Motor neuron (in vitro differentiated cells): ENCODE data around the gene DGKG. TPM values are rescaled to one million over a fixed set of nuclear protein-coding genes. Genes with fewer than 3 reads are reported as not detected.

Experiments used
- ATAC-seq, 8 experiments: fragments of 200-7000 bp; cut with Tn5 transposase; replicated peaks in 6 of 8; 2 replicates each; pipeline ENCODE4 v1.8.0; 2021; ENCODE audit warnings: mild to moderate bottlenecking in 8 of 8, moderate library complexity in 8 of 8
- H3K27ac ChIP-seq, 2 donors: fragments of 250-450 bp; sonication (Bioruptor Pico); 2 replicates each; pipeline ENCODE4 v1.9.0; 2021; ENCODE audit warnings: antibody characterized with exemption in 2 of 2, mild to moderate bottlenecking in 2 of 2, moderate library complexity in 1 of 2
- H3K4me1 ChIP-seq, 2 donors: fragments of 250-450 bp; sonication (Bioruptor Pico); replicated peaks in 1 of 2; 2 replicates each; pipeline ENCODE4 v1.6.1; 2021; ENCODE audit warnings: antibody characterized with exemption in 2 of 2, mild to moderate bottlenecking in 2 of 2, moderate library complexity in 1 of 2
- H3K4me3 ChIP-seq, 5 donors: fragments of 250-450 bp; sonication (Bioruptor Pico); 2 replicates each; pipeline ENCODE4 v1.9.0; 2021; ENCODE audit warnings: antibody characterized with exemption in 5 of 5, mild to moderate bottlenecking in 5 of 5, moderate library complexity in 4 of 5
- WGBS, 10 experiments: fragments of 450-650 bp; shearing (Covaris generic); methylation state at CpG; one replicate each; pipeline ENCODE4 v1.0.0; 2022; 5-methylcytosine and 5-hydroxymethylcytosine counted together
- in situ Hi-C, 9 experiments: fragments of 400-800 bp; cut with MboI; loops; one replicate each; pipeline ENCODE4 v1.15.0; 2021; ENCODE audit warnings: low sequenced_read_pairs in 9 of 9, low pct_unique_long_range_greater_than_20kb in 2 of 9; ENCODE audit not compliant: unreplicated experiment in 9 of 9
- total RNA-seq, 8 experiments: library from RNA; unstranded; fragments of 300-600 nt; gene quantifications; 2 replicates each; pipeline versions ENCODE4 v1.2.3 to v1.2.4, GENCODE V29; 2022

Gene DGKG
- total RNA-seq, 8 experiments from 2014 or later, result 0.05 to 3.1 (median 0.66) TPM; not detected in 1

- peak in 1 of 8 experiments; percentile 14 for ATAC-seq
- no peak overlapping the region for H3K4me3 ChIP-seq
- H3K4me1 ChIP-seq, result peaks cover 12 to 38% of the 10 kb centered on the region in 2 donors
- in situ Hi-C loops, result loop anchor here in 2 of 9 experiments (10.0 to 25.0 kb wide), 2 partner anchors 115 to 118 kb away; no protein-coding TSS in a partner anchor
- no peak overlapping the region for H3K27ac ChIP-seq
- 13 to 69% (median 23%) methylated on average over 1 to 4 of the region's 4 CpGs; no CpG with 5 or more reads in 1 of the 10 experiments for WGBS, 10 experiments
These were observed 259.3 kb downstream of the DGKG start for GRCh38 chr3:186102687-186103086.

GRCh38 chr3:186100398-186100797 lies 261.6 kb downstream of the DGKG start:
- ATAC-seq, result no peak
- H3K4me1 ChIP-seq, result peaks cover 27 to 56% of the 10 kb centered on the region in 2 donors
- WGBS, 10 experiments, result 84 to 100% (median 93%) methylated on average over 1 to 3 of the region's 3 CpGs
- no peak overlapping the region for H3K4me3 ChIP-seq
- in situ Hi-C loops, result loop anchor here in 2 of 9 experiments (10.0 to 25.0 kb wide), 2 partner anchors 113 to 116 kb away; no protein-coding TSS in a partner anchor
- H3K27ac ChIP-seq, result no peak overlapping the region

- Histone ChIP-seq H3K4me1 (peaks cover 29 to 63% of the 10 kb centered on the region in 2 donors), H3K4me3 (no peak overlapping the region), H3K27ac (no peak overlapping the region)
- WGBS, 10 experiments, result 0 to 100% (median 63%) methylated on average over 1 to 3 of the region's 5 CpGs; no CpG with 5 or more reads in 3 of the 10 experiments
- in situ Hi-C loops, result no loop called here
- ATAC-seq, result peak in 3 of 8 experiments; percentile 10 to 35 (median 15)
These were observed 262.9 kb downstream of the DGKG start for GRCh38 chr3:186099178-186099577.

GRCh38 chr3:186098740-186099139 lies 263.3 kb downstream of the DGKG start:
- Histone ChIP-seq H3K4me3 (no peak overlapping the region), H3K4me1 (peaks cover 25 to 58% of the 10 kb centered on the region in 2 donors), H3K27ac (no peak overlapping the region)
- no peak for ATAC-seq
- in situ Hi-C loops, result no loop called here
- 13 to 48% (median 42%) methylated on average over 1 to 3 of the region's 3 CpGs; no CpG with 5 or more reads in 1 of the 10 experiments for WGBS, 10 experiments

- H3K4me3 ChIP-seq, result peak overlapping the region; percentile 11 to 32 (median 24)
- in situ Hi-C loops, result no loop called here
- no peak overlapping the region for H3K27ac ChIP-seq
- WGBS, 10 experiments, result 0 to 36% (median 3%) methylated on average over 1 to 12 of the region's 16 CpGs; no CpG with 5 or more reads in 3 of the 10 experiments
- H3K4me1 ChIP-seq, result peaks cover 20 to 50% of the 10 kb centered on the region in 2 donors
- peak; percentile 81 to 97 (median 94) for ATAC-seq
These were observed 264.2 kb downstream of the DGKG start for GRCh38 chr3:186097663-186098451.

GRCh38 chr3:186097317-186097662 lies 264.7 kb downstream of the DGKG start:
- in situ Hi-C loops, result no loop called here
- no peak overlapping the region for H3K27ac ChIP-seq
- WGBS, 10 experiments, result 0 to 83% (median 8%) methylated on average over 1 to 4 of the region's 4 CpGs; no CpG with 5 or more reads in 3 of the 10 experiments
- peak overlapping the region in 2 of 5 donors; percentile 24 to 32 for H3K4me3 ChIP-seq
- ATAC-seq, result peak in 4 of 8 experiments; percentile 1 to 14 (median 3)
- peaks cover 20 to 46% of the 10 kb centered on the region in 2 donors for H3K4me1 ChIP-seq

Other genes starting within 250 kb of the DGKG start
- gene CRYGS, start 182.1 kb upstream of the DGKG start, total RNA-seq, result 1 to 10 TPM; 1.2 to 4.9 (median 2.9) TPM
- 10 to 100 TPM in 6 of 8 experiments, 1 to 10 TPM in 2; 8.4 to 16.6 (median 12.6) TPM for gene TBCCD1, start 205.1 kb upstream of the DGKG start, total RNA-seq
- 10 to 100 TPM; 45.3 to 94.0 (median 72.5) TPM for gene DNAJB11, start 208.5 kb upstream of the DGKG start, total RNA-seq